Esophagus squamous epithelium (tissue), 4 donors: ENCODE results near the gene MMP24.

Experiments used
- CTCF ChIP-seq, 6 experiments: fragments of 450-650 bp in 4 of 6; fragments of 200-600 bp in 2 of 6; sonication (generic) in 2 of 6; IDR thresholded peaks; one replicate each; pipeline ENCODE4 v1.5.1; 2016 to 2019; ENCODE audit warnings: antibody characterized with exemption in 6 of 6, mild to moderate bottlenecking in 4 of 6, moderate library complexity in 4 of 6
- POLR2A ChIP-seq, 4 donors: fragments of 450-650 bp; IDR thresholded peaks; one replicate each; pipeline ENCODE4 v1.6.1; 2017; ENCODE audit warnings: antibody characterized with exemption in 4 of 4, mild to moderate bottlenecking in 4 of 4, moderate library complexity in 3 of 4

- no peak for TF ChIP-seq POLR2A (IDR thresholded peaks at IDR 0.05)
- no peak for TF ChIP-seq CTCF (IDR thresholded peaks at IDR 0.05)
Measured at GRCh38 chr20:35243986-35244385, 17.5 kb downstream of the MMP24 start.
